H9 (cell line): Measurements from ENCODE around the gene H2BK1. TPM values are rescaled to one million over a fixed set of nuclear protein-coding genes. Genes with fewer than 3 reads are reported as not detected.

Experiments used
- DNase-seq: peaks from one replicate; pipeline ENCODE4 v3.0.0-alpha.2; 2017
- H2AFZ ChIP-seq: one replicate; pipeline ENCODE4 v1.6.1; 2013; ENCODE audit warnings: mild to moderate bottlenecking, low read length, control low read depth, moderate library complexity
- H2AK5ac ChIP-seq: 2 replicates; pipeline ENCODE4 v1.6.1; 2013; ENCODE audit warnings: low read length, control low read depth, mixed read lengths; ENCODE audit not compliant: insufficient read length
- H2BK120ac ChIP-seq: one replicate; pipeline ENCODE4 v1.6.1; 2013; ENCODE audit warnings: low read depth, mild to moderate bottlenecking, low read length, control low read depth, inconsistent platforms; ENCODE audit not compliant: poor library complexity, severe bottlenecking
- H2BK12ac ChIP-seq: 2 replicates; pipeline ENCODE4 v1.6.1; 2013; ENCODE audit warnings: low read length, control low read depth, mixed read lengths, low read depth; ENCODE audit not compliant: insufficient read length
- H2BK15ac ChIP-seq: 2 replicates; pipeline ENCODE4 v1.6.1; 2013; ENCODE audit warnings: low read depth, low read length, control low read depth
- H2BK20ac ChIP-seq: one replicate; pipeline ENCODE4 v1.6.1; 2013; ENCODE audit warnings: low read depth, mild to moderate bottlenecking, low read length, control low read depth, inconsistent platforms; ENCODE audit not compliant: poor library complexity, severe bottlenecking
- H2BK5ac ChIP-seq: 2 replicates; pipeline ENCODE4 v1.6.1; 2013; ENCODE audit warnings: low read length, control low read depth, mixed read lengths; ENCODE audit not compliant: insufficient read length
- H3K14ac ChIP-seq: 2 replicates; pipeline ENCODE4 v1.6.1; 2013; ENCODE audit warnings: low read length, control low read depth; ENCODE audit not compliant: insufficient read depth
- H3K18ac ChIP-seq: 2 replicates; pipeline ENCODE4 v1.6.1; 2013; ENCODE audit warnings: low read depth, mild to moderate bottlenecking, mixed read lengths, low read length, control low read depth; ENCODE audit not compliant: insufficient read length
- H3K23ac ChIP-seq: 2 replicates; pipeline ENCODE4 v1.6.1; 2013; ENCODE audit warnings: low read length, control low read depth, mixed read lengths, low read depth; ENCODE audit not compliant: insufficient read length
- H3K23me2 ChIP-seq: 2 replicates; pipeline ENCODE4 v1.6.1; 2013; ENCODE audit warnings: low read depth, mild to moderate bottlenecking, mixed read lengths, low read length, control low read depth; ENCODE audit not compliant: insufficient read length, poor library complexity, severe bottlenecking
- H3K27ac ChIP-seq: 2 replicates; pipeline ENCODE4 v1.5.1; 2013; ENCODE audit warnings: low read length, control low read depth, mixed read lengths, low read depth; ENCODE audit not compliant: insufficient read length
- H3K27me3 ChIP-seq: 2 replicates; pipeline ENCODE4 v1.6.1; 2013; ENCODE audit warnings: low read length, control low read depth, inconsistent platforms; ENCODE audit not compliant: insufficient read depth
- H3K4ac ChIP-seq: 2 replicates; pipeline ENCODE4 v1.6.1; 2013; ENCODE audit warnings: low read depth, mild to moderate bottlenecking, control low read depth, inconsistent platforms, low read length, moderate library complexity
- H3K4me1 ChIP-seq: 2 replicates; pipeline ENCODE4 v1.6.1; 2013; ENCODE audit warnings: low read length, control low read depth, inconsistent platforms; ENCODE audit not compliant: insufficient read depth
- H3K4me2 ChIP-seq: 2 replicates; pipeline ENCODE4 v1.6.1; 2013; ENCODE audit warnings: low read length, control low read depth, mixed read lengths; ENCODE audit not compliant: insufficient read length, insufficient read depth
- H3K56ac ChIP-seq: 2 replicates; pipeline ENCODE4 v1.6.1; 2013; ENCODE audit warnings: low read depth, mild to moderate bottlenecking, mixed read lengths, low read length, control low read depth; ENCODE audit not compliant: insufficient read length
- H3K79me1 ChIP-seq: 2 replicates; pipeline ENCODE4 v1.6.1; 2013; ENCODE audit warnings: low read depth, mild to moderate bottlenecking, moderate library complexity, low read length, control low read depth, inconsistent platforms; ENCODE audit not compliant: insufficient read depth, poor library complexity, severe bottlenecking
- H3K79me2 ChIP-seq: 2 replicates; pipeline ENCODE4 v1.6.1; 2013; ENCODE audit warnings: low read length, control low read depth, inconsistent platforms; ENCODE audit not compliant: insufficient read depth
- H3K9ac ChIP-seq: 2 replicates; pipeline ENCODE4 v1.6.1; 2013; ENCODE audit warnings: low read length, control low read depth, mixed read lengths; ENCODE audit not compliant: insufficient read length; ENCODE audit errors: extremely low read depth
- H3K9me3 ChIP-seq: one replicate; pipeline ENCODE4 v1.6.1; 2013; ENCODE audit warnings: low read depth, low read length, inconsistent platforms; ENCODE audit not compliant: control insufficient read depth
- H3T11ph ChIP-seq: one replicate; pipeline ENCODE4 v1.6.1; 2013; ENCODE audit warnings: mild to moderate bottlenecking, low read length, control low read depth, inconsistent platforms
- H4K20me1 ChIP-seq: one replicate; pipeline ENCODE4 v1.6.1; 2013; ENCODE audit not compliant: control insufficient read depth, insufficient read length, insufficient read depth
- H4K5ac ChIP-seq: 2 replicates; pipeline ENCODE4 v1.6.1; 2013; ENCODE audit warnings: low read depth, mild to moderate bottlenecking, mixed read lengths, low read length, control low read depth; ENCODE audit not compliant: insufficient read length
- H4K8ac ChIP-seq: replicated peaks from 2 replicates; pipeline ENCODE4 v1.6.1; 2013; ENCODE audit warnings: low read length, control low read depth, mixed read lengths, low read depth; ENCODE audit not compliant: insufficient read length
- H4K91ac ChIP-seq: 2 replicates; pipeline ENCODE4 v1.6.1; 2013; ENCODE audit warnings: low read depth, mild to moderate bottlenecking, moderate library complexity, mixed read lengths, low read length, control low read depth; ENCODE audit not compliant: insufficient read length
- H3K27ac Mint-ChIP-seq, 3 experiments: 2 replicates in 2 of 3; 3 replicates in 1 of 3; pipeline ENCODE4 v1.8.0; 2020 to 2021; ENCODE audit warnings: mixed read lengths in 3 of 3, mild to moderate bottlenecking in 1 of 3, moderate library complexity in 1 of 3
- H3K27me3 Mint-ChIP-seq: 2 replicates; pipeline ENCODE4 v1.8.0; 2021; ENCODE audit warnings: low read depth, mild to moderate bottlenecking, moderate library complexity, mixed read lengths
- H3K36me3 Mint-ChIP-seq, 3 experiments: 2 replicates in 2 of 3; 3 replicates in 1 of 3; pipeline ENCODE4 v1.8.0; 2020 to 2021; ENCODE audit warnings: low read depth in 3 of 3, mixed read lengths in 3 of 3; ENCODE audit not compliant: insufficient read depth in 1 of 3
- H3K4me1 Mint-ChIP-seq, 2 experiments: 2 replicates each; pipeline ENCODE4 v1.8.0; 2020; ENCODE audit warnings: mixed read lengths in 2 of 2
- H3K4me3 Mint-ChIP-seq, 2 experiments: 2 replicates in 1 of 2; 3 replicates in 1 of 2; pipeline ENCODE4 v1.8.0; 2020 to 2021; ENCODE audit warnings: mild to moderate bottlenecking in 2 of 2, mixed read lengths in 2 of 2, moderate library complexity in 1 of 2
- H3K9me3 Mint-ChIP-seq, 2 experiments: 2 replicates in 1 of 2; 3 replicates in 1 of 2; pipeline ENCODE4 v1.8.0; 2020; ENCODE audit warnings: mild to moderate bottlenecking in 2 of 2, mixed read lengths in 2 of 2, moderate library complexity in 1 of 2
- WGBS: extraction: QIAGEN DNeasy Blood & Tissue Kit; methylation state at CpG from one replicate; pipeline ENCODE4 v1.1.7; 2013; ENCODE audit warnings: missing lambda C conversion rate, low lambda C conversion rate, mixed read lengths; ENCODE audit not compliant: insufficient read length; ENCODE audit errors: extremely low coverage; 5-methylcytosine and 5-hydroxymethylcytosine counted together
- total RNA-seq: library from RNA; stranded (reverse); gene quantifications from 2 replicates; pipeline ENCODE4 v1.2.1, GENCODE V29; 2021
- TF ChIP-seq, protein P1 (sequence below): fragments of 200-600 bp; sonication (generic); conservative IDR thresholded peaks from 3 replicates; pipeline ENCODE4 v1.8.0; 2021; ENCODE audit warnings: antibody characterized with exemption, mild to moderate bottlenecking

Gene H2BK1
- total RNA-seq, 1 experiment from 2014 or later = not detected

DNA sequence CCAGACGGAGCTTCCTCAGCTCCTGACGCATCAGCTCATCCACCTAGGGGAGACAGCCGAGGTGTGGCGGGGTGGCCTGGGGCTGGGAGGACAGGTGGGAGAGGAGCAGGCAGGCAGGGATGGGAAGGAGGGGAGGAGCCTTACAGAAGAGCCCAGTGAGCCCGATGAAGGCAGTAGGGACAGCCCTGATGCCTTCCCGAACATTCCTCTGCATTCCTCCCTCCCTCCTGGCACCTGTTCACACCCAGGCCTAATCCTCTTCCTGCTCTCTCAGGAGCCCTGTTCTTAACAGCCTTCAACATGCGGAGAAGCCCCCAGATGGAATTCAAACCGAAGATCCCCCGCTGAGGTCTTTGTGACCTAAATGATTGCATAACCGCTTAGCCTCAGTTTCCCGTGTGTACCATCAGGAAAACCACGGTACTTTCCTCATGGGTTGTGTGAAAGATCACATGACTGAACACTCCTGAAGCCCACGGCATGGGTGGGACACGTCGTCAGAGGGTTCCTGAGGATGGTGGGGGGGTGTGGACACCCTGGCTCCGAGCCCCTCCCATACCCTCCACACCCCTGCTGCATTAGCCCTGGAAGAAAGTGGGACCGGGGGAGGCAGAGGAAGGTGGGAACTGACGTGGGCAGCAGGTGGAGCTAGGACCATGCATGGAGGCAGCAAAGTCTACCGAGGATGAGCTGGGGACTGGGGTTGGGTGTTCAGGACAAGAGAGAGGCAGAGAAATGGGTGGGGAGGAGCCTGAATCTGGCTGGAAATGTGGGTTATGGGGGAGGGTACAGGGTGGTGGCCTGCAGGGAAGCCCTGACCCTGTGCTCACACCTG is 14.5 kb downstream of the H2BK1 start:
- H2AFZ ChIP-seq = no peak overlapping the region
- H2BK15ac ChIP-seq = no peak overlapping the region
- Mint-ChIP-seq H3K4me3 (no peak overlapping the region), H3K27me3 (peaks cover 12% of the 10 kb centered on the region), H3K9me3 (no peaks in the 10 kb centered on the region), H3K4me1 (peaks cover 3 to 5% of the 10 kb centered on the region in 2 experiments), H3K27ac (no peak overlapping the region), H3K36me3 (no peaks in the 10 kb centered on the region)
- H2BK20ac ChIP-seq = no peak overlapping the region
- no peaks in the 10 kb centered on the region for H4K20me1 ChIP-seq
- no peak overlapping the region for H3K14ac ChIP-seq
- H3K9ac ChIP-seq = no peak overlapping the region
- H4K91ac ChIP-seq = no peak overlapping the region
- H4K5ac ChIP-seq = no peak overlapping the region
- H2BK5ac ChIP-seq = no peak overlapping the region
- H3K56ac ChIP-seq = no peak overlapping the region
- H2BK12ac ChIP-seq = no peak overlapping the region
- no peak overlapping the region for H3K4me2 ChIP-seq
- H3K27ac ChIP-seq = no peak overlapping the region
- no CpG with 5 or more reads among the region's 19 CpGs for WGBS
- H3K79me1 ChIP-seq = no peaks in the 10 kb centered on the region
- H3K23ac ChIP-seq = no peak overlapping the region
- no peak overlapping the region for H4K8ac ChIP-seq
- TF ChIP-seq, protein P1, sequence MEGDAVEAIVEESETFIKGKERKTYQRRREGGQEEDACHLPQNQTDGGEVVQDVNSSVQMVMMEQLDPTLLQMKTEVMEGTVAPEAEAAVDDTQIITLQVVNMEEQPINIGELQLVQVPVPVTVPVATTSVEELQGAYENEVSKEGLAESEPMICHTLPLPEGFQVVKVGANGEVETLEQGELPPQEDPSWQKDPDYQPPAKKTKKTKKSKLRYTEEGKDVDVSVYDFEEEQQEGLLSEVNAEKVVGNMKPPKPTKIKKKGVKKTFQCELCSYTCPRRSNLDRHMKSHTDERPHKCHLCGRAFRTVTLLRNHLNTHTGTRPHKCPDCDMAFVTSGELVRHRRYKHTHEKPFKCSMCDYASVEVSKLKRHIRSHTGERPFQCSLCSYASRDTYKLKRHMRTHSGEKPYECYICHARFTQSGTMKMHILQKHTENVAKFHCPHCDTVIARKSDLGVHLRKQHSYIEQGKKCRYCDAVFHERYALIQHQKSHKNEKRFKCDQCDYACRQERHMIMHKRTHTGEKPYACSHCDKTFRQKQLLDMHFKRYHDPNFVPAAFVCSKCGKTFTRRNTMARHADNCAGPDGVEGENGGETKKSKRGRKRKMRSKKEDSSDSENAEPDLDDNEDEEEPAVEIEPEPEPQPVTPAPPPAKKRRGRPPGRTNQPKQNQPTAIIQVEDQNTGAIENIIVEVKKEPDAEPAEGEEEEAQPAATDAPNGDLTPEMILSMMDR = no peak
- no peak overlapping the region for H3K18ac ChIP-seq
- H3T11ph ChIP-seq = no peak overlapping the region
- H3K79me2 ChIP-seq = no peaks in the 10 kb centered on the region
- no peaks in the 10 kb centered on the region; the same call in 1 of the 2 replicates for H3K4me1 ChIP-seq
- H3K9me3 ChIP-seq = no peaks in the 10 kb centered on the region
- H2AK5ac ChIP-seq = no peak overlapping the region
- no peak overlapping the region for H3K4ac ChIP-seq
- H3K27me3 ChIP-seq = no peaks in the 10 kb centered on the region; the same call in 1 of the 2 replicates
- no peaks in the 10 kb centered on the region for H3K23me2 ChIP-seq
- DNase-seq = no peak
- no peak overlapping the region for H2BK120ac ChIP-seq
